Endothelial cell of umbilical vein (primary cell): ENCODE data around the gene REEP5. TPM values are rescaled to one million over a fixed set of nuclear protein-coding genes. Genes with fewer than 3 reads are reported as not detected.

Source experiments
- BruUV-seq: library from RNA; stranded (reverse); fragments of 400-500 nt; replicated peaks from 2 replicates; lab custom pipeline; 2021; lab: Mats Ljungman, UMichigan
- CTCF ChIA-PET: fragments of 300-600, 350-600 bp; sonication (Branson Sonifier 250); formaldehyde crosslinking; loops from one replicate; lab custom pipeline; 2021; ENCODE audit warnings: antibody characterized with exemption, inconsistent platforms; lab: Charles Lee
- POLR2A ChIA-PET: fragments of 300-600, 350-600 bp; sonication (Branson Sonifier 250); formaldehyde crosslinking; loops from one replicate; lab custom pipeline; 2021; ENCODE audit warnings: antibody characterized with exemption, inconsistent platforms; lab: Charles Lee
- DNase-seq: peaks from one replicate; pipeline ENCODE4 v3.0.0-alpha.2; 2011; ENCODE audit warnings: low read depth, low spot score
- FAIRE-seq: peaks from 2 replicates; lab custom pipeline; 2011; peaks lifted over from hg19 to GRCh38; lab: Jason Lieb, UNC
- H2AFZ ChIP-seq: 2 replicates; pipeline ENCODE4 v1.6.0; 2012; ENCODE audit warnings: low read depth, low read length, control low read depth, inconsistent platforms
- H3K27ac ChIP-seq: 2 replicates; pipeline ENCODE4 v1.5.1; 2011; ENCODE audit warnings: low read depth, mild to moderate bottlenecking, control low read depth, low read length, moderate library complexity; ENCODE audit not compliant: insufficient read depth
- H3K27me3 ChIP-seq, 2 experiments: 2 replicates each; pipeline versions ENCODE4 v1.6.0 to v1.6.1; 2011; ENCODE audit warnings: low read length in 2 of 2, mixed read lengths in 1 of 2; ENCODE audit not compliant: control insufficient read depth in 2 of 2, insufficient read depth in 2 of 2
- H3K36me3 ChIP-seq, 2 experiments: 2 replicates in 1 of 2; 3 replicates in 1 of 2; pipeline ENCODE4 v1.5.1; 2011; ENCODE audit warnings: low read length in 2 of 2, mild to moderate bottlenecking in 1 of 2, moderate library complexity in 1 of 2; ENCODE audit not compliant: control insufficient read depth in 2 of 2, insufficient read depth in 2 of 2; ENCODE audit errors: extremely low read depth in 1 of 2
- H3K4me1 ChIP-seq: 3 replicates; pipeline ENCODE4 v1.5.1; 2011; ENCODE audit warnings: mild to moderate bottlenecking, low read length; ENCODE audit not compliant: control insufficient read depth, insufficient read depth; ENCODE audit errors: extremely low read depth
- H3K4me2 ChIP-seq: 2 replicates; pipeline ENCODE4 v1.6.1; 2011; ENCODE audit warnings: low read length, control low read depth, mixed read lengths; ENCODE audit not compliant: insufficient read depth
- H3K4me3 ChIP-seq, 3 experiments: fragments of 200-600 bp in 1 of 3; sonication (generic), shearing (Covaris generic) in 1 of 3; replicated peaks in 1 of 3; 2 replicates each; pipeline ENCODE4 v1.5.1; 2011 to 2016; ENCODE audit warnings: control low read depth in 3 of 3, low read length in 3 of 3, mild to moderate bottlenecking in 2 of 3, inconsistent platforms in 1 of 3, low read depth in 1 of 3, moderate library complexity in 1 of 3; ENCODE audit not compliant: insufficient read depth in 1 of 3
- H3K79me2 ChIP-seq: 2 replicates; pipeline ENCODE4 v1.6.0; 2012; ENCODE audit warnings: low read length, inconsistent platforms; ENCODE audit not compliant: control insufficient read depth, insufficient read depth
- H3K9ac ChIP-seq: replicated peaks from 2 replicates; pipeline ENCODE3; 2011; ENCODE audit warnings: low read length, control low read depth; ENCODE audit not compliant: insufficient read depth; ENCODE audit errors: extremely low read depth
- H3K9me1 ChIP-seq: replicated peaks from 3 replicates; pipeline ENCODE4 v1.6.0; 2011; ENCODE audit warnings: mild to moderate bottlenecking, low read length; ENCODE audit not compliant: control insufficient read depth, insufficient read depth; ENCODE audit errors: extremely low read depth
- H3K9me3 ChIP-seq: replicated peaks from 2 replicates; pipeline ENCODE4 v1.5.1; 2012; ENCODE audit warnings: low read length, inconsistent platforms; ENCODE audit not compliant: control insufficient read depth, insufficient read depth
- H4K20me1 ChIP-seq: replicated peaks from 2 replicates; pipeline ENCODE3; 2011; ENCODE audit warnings: mild to moderate bottlenecking, low read length; ENCODE audit not compliant: control insufficient read depth, insufficient read depth; ENCODE audit errors: extremely low read depth
- EZH2 ChIP-seq: IDR thresholded peaks from 2 replicates; pipeline ENCODE4 v1.6.1; 2012; ENCODE audit warnings: borderline replicate concordance, low read depth, mild to moderate bottlenecking, moderate library complexity, low read length, inconsistent platforms; ENCODE audit not compliant: severe bottlenecking
- FOS ChIP-seq: IDR thresholded peaks from 2 replicates; pipeline ENCODE4 v1.6.1; 2011; ENCODE audit warnings: mild to moderate bottlenecking, low read length, moderate library complexity, borderline replicate concordance; ENCODE audit not compliant: insufficient read depth
- GATA2 ChIP-seq: IDR thresholded peaks from 2 replicates; pipeline ENCODE4 v1.7.0; 2011; ENCODE audit warnings: low read depth, mild to moderate bottlenecking, moderate library complexity, mixed read lengths, low read length; ENCODE audit not compliant: insufficient read length, insufficient read depth
- JUN ChIP-seq: IDR thresholded peaks from 2 replicates; pipeline ENCODE4 v1.6.1; 2011; ENCODE audit warnings: borderline replicate concordance, low read depth; ENCODE audit not compliant: insufficient read length, insufficient read depth
- MYC ChIP-seq: IDR thresholded peaks from one replicate; pipeline ENCODE4 v1.6.1; 2011; ENCODE audit warnings: mild to moderate bottlenecking, low read depth, low read length
- POLR2AphosphoS5 ChIP-seq: IDR thresholded peaks from 2 replicates; pipeline ENCODE4 v1.6.1; 2012; ENCODE audit warnings: low read depth, mild to moderate bottlenecking, control low read depth, low read length, moderate library complexity; ENCODE audit not compliant: insufficient read depth
- dilution Hi-C: fragments of 300-500 bp; cut with MboI; formaldehyde crosslinking; loops from one replicate; pipeline ENCODE4 v1.15.0; 2019; ENCODE audit warnings: low sequenced_read_pairs; ENCODE audit not compliant: extremely low pct_ligation_motif_present
- intact Hi-C: fragments of 100-400 bp; cut with micrococcal nuclease; formaldehyde crosslinking; loops from one replicate; pipeline ENCODE4 v1.10.0; 2022
- polyA plus RNA-seq, 4 experiments: library from polyadenylated mRNA; depleted of rRNA in 3 of 4; stranded (reverse) in 3 of 4; unstranded in 1 of 4; fragments of >200 nt; gene quantifications; 2 replicates each; pipeline versions ENCODE4 v1.2.1 to v1.2.3, GENCODE V29; 2011 to 2012; ENCODE audit warnings: missing spikeins in 1 of 4
- total RNA-seq: library from RNA; stranded (reverse); gene quantifications from 2 replicates; pipeline ENCODE4 v1.2.3, GENCODE V29; 2021
- TF ChIP-seq, protein P1 (sequence below), 2 donors: IDR thresholded peaks; 1 replicate in 1 of 2; 2 replicates in 1 of 2; pipeline ENCODE4 v1.5.1; 2011; ENCODE audit warnings: low read length in 2 of 2, mild to moderate bottlenecking in 2 of 2, moderate library complexity in 2 of 2, control low read depth in 1 of 2, inconsistent platforms in 1 of 2, low read depth in 1 of 2; ENCODE audit not compliant: insufficient read depth in 1 of 2; ENCODE audit errors: extremely low read depth in 1 of 2
- TF ChIP-seq, protein P2 (sequence below): IDR thresholded peaks from 2 replicates; pipeline ENCODE4 v1.6.1; 2011; ENCODE audit not compliant: insufficient read depth, insufficient read length

REEP5 gene
- total and polyA plus RNA-seq, 2 donors (not counting 3 experiments of a cell fraction or from before 2014, with no cell fraction given): 98.0 to 163 TPM

- CTCF ChIA-PET: no interaction called here
- BruUV-seq: no TSS peak
- dilution Hi-C loops: no loop called here
These were observed 9.4 kb upstream of the REEP5 start for GRCh38 chr5:112931473-112931872.

More at GRCh38 chr5:112931473-112931872, 9.4 kb upstream of the REEP5 start:
- Histone ChIP-seq H3K9me3 (no peaks in the 10 kb centered on the region), H3K4me2 (no peak overlapping the region), H3K79me2 (no peaks in the 10 kb centered on the region), H4K20me1 (no peaks in the 10 kb centered on the region), H3K4me3 (no peak overlapping the region), H3K9ac (no peak overlapping the region), H2AFZ (no peak overlapping the region), H3K27me3 (no peaks in the 10 kb centered on the region), H3K27ac (no peak overlapping the region), H3K9me1 (no peaks in the 10 kb centered on the region), H3K36me3 (no peaks in the 10 kb centered on the region), H3K4me1 (peaks cover 2% of the 10 kb centered on the region)
- TF ChIP-seq JUN: no peak
- no peak for TF ChIP-seq EZH2
- no peak for TF ChIP-seq MYC
- TF ChIP-seq, protein P1, sequence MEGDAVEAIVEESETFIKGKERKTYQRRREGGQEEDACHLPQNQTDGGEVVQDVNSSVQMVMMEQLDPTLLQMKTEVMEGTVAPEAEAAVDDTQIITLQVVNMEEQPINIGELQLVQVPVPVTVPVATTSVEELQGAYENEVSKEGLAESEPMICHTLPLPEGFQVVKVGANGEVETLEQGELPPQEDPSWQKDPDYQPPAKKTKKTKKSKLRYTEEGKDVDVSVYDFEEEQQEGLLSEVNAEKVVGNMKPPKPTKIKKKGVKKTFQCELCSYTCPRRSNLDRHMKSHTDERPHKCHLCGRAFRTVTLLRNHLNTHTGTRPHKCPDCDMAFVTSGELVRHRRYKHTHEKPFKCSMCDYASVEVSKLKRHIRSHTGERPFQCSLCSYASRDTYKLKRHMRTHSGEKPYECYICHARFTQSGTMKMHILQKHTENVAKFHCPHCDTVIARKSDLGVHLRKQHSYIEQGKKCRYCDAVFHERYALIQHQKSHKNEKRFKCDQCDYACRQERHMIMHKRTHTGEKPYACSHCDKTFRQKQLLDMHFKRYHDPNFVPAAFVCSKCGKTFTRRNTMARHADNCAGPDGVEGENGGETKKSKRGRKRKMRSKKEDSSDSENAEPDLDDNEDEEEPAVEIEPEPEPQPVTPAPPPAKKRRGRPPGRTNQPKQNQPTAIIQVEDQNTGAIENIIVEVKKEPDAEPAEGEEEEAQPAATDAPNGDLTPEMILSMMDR (IDR thresholded peaks at IDR 0.05; ENCODE audit: extremely low read depth in 1 of 2, insufficient read depth in 1 of 2, low read depth in 1 of 2, low read length in 2 of 2): no peak
- TF ChIP-seq GATA2: no peak
- no peak for TF ChIP-seq FOS
- TF ChIP-seq, protein P2, sequence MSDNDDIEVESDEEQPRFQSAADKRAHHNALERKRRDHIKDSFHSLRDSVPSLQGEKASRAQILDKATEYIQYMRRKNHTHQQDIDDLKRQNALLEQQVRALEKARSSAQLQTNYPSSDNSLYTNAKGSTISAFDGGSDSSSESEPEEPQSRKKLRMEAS: no peak
- TF ChIP-seq POLR2AphosphoS5: no peak
- POLR2A ChIA-PET: no interaction called here
- no peak for FAIRE-seq
- intact Hi-C loops: no loop called here
- DNase-seq: no peak
